Activated T-helper 1 cell treated with Interleukin-2 at 50 U/mL for 16 hours (primary cell): ENCODE measurements around the gene MED31.
A peak's percentile ranks its signal among the peaks of the same experiment; 100 is the strongest.
"Not testable (repeated sequence)": the region's sequence is repeated elsewhere in the genome, so short reads cannot be mapped to it uniquely, and the experiment has no call there.

Experiments
- DNase-seq: peaks from one replicate; pipeline ENCODE4 v3.0.0-alpha.2; 2020; ENCODE audit warnings: low read depth

MED31 gene

GRCh38 chr17:6677158-6677831 lies 25.9 kb upstream of the MED31 start:
- DNase-seq = no peak

- DNase-seq = no peak
These were observed 25.4 kb upstream of the MED31 start for GRCh38 chr17:6676802-6677157.

- no peak for DNase-seq
These were observed 23.9 kb upstream of the MED31 start for GRCh38 chr17:6675201-6675825.

GRCh38 chr17:6674586-6674985 lies 23.2 kb upstream of the MED31 start:
- no peak for DNase-seq

GRCh38 chr17:6671431-6671830 lies 20.0 kb upstream of the MED31 start:
- DNase-seq = no peak

GRCh38 chr17:6670999-6671398 lies 19.6 kb upstream of the MED31 start:
- no peak for DNase-seq

GRCh38 chr17:6670571-6670970 lies 19.2 kb upstream of the MED31 start:
- no peak for DNase-seq

- no peak for DNase-seq
These were observed 18.2 kb upstream of the MED31 start for GRCh38 chr17:6669479-6670212.

GRCh38 chr17:6668727-6669425 lies 17.5 kb upstream of the MED31 start:
- DNase-seq = no peak

- DNase-seq = no peak
These were observed 16.8 kb upstream of the MED31 start for GRCh38 chr17:6668219-6668618.

- DNase-seq = no peak
These were observed 16.1 kb upstream of the MED31 start for GRCh38 chr17:6667516-6667915.

GRCh38 chr17:6666557-6666956 lies 15.2 kb upstream of the MED31 start:
- DNase-seq = no peak

GRCh38 chr17:6666077-6666521 lies 14.7 kb upstream of the MED31 start:
- DNase-seq = no peak

GRCh38 chr17:6663200-6663599 lies 11.8 kb upstream of the MED31 start:
- DNase-seq = not testable (repeated sequence)

- no peak for DNase-seq
These were observed 10.1 kb upstream of the MED31 start for GRCh38 chr17:6661464-6661848.

GRCh38 chr17:6660805-6661463 lies 9.5 kb upstream of the MED31 start:
- DNase-seq = no peak

GRCh38 chr17:6660101-6660500 lies 8.7 kb upstream of the MED31 start:
- no peak for DNase-seq

- not testable (repeated sequence) for DNase-seq
These were observed 7.0 kb upstream of the MED31 start for GRCh38 chr17:6658411-6658810.

- DNase-seq = no peak
These were observed 6.4 kb upstream of the MED31 start for GRCh38 chr17:6657633-6658287.

GRCh38 chr17:6656797-6657632 lies 5.6 kb upstream of the MED31 start:
- peak; percentile 55 for DNase-seq
